ENCODE results near the gene CAPZB.

Gene CAPZB

GRCh38 chr1:19410393-19410792, 74.9 kb downstream of the CAPZB start:
- Mint-ChIP-seq H3K27ac (peak overlapping the region; percentile 75), H3K27me3 (no peaks in the 10 kb centered on the region), H3K36me3 (no peaks in the 10 kb centered on the region), H3K4me3 (no peak overlapping the region), H3K4me1 (ENCODE audit: low read depth) (peaks cover 79% of the 10 kb centered on the region), H3K9me3 (ENCODE audit: low read depth) (no peaks in the 10 kb centered on the region)

GRCh38 chr1:19409477-19410341, 75.6 kb downstream of the CAPZB start:
- no peaks in the 10 kb centered on the region for H3K27me3 Mint-ChIP-seq
- peaks cover 78% of the 10 kb centered on the region for H3K4me1 Mint-ChIP-seq (ENCODE audit: low read depth)
- no peaks in the 10 kb centered on the region for H3K9me3 Mint-ChIP-seq (ENCODE audit: low read depth)
- H3K4me3 Mint-ChIP-seq, result no peak overlapping the region
- no peaks in the 10 kb centered on the region for H3K36me3 Mint-ChIP-seq
- peak overlapping the region; percentile 82 for H3K27ac Mint-ChIP-seq

GRCh38 chr1:19407494-19408096, 77.7 kb downstream of the CAPZB start:
- Mint-ChIP-seq H3K36me3 (no peaks in the 10 kb centered on the region), H3K27me3 (no peaks in the 10 kb centered on the region), H3K27ac (peak overlapping the region; percentile 54), H3K4me3 (no peak overlapping the region), H3K4me1 (ENCODE audit: low read depth) (peaks cover 78% of the 10 kb centered on the region), H3K9me3 (ENCODE audit: low read depth) (no peaks in the 10 kb centered on the region)

GRCh38 chr1:19406680-19407079, 78.7 kb downstream of the CAPZB start:
- Mint-ChIP-seq H3K4me1 (ENCODE audit: low read depth) (peaks cover 84% of the 10 kb centered on the region), H3K27me3 (no peaks in the 10 kb centered on the region), H3K27ac (peak overlapping the region; percentile 77), H3K4me3 (peak overlapping the region; percentile 2), H3K36me3 (no peaks in the 10 kb centered on the region), H3K9me3 (ENCODE audit: low read depth) (no peaks in the 10 kb centered on the region)

GRCh38 chr1:19405761-19406487, 79.4 kb downstream of the CAPZB start:
- Mint-ChIP-seq H3K4me3 (peak overlapping the region; percentile 2), H3K9me3 (ENCODE audit: low read depth) (no peaks in the 10 kb centered on the region), H3K36me3 (no peaks in the 10 kb centered on the region), H3K4me1 (ENCODE audit: low read depth) (peaks cover 84% of the 10 kb centered on the region), H3K27ac (peak overlapping the region; percentile 77), H3K27me3 (no peaks in the 10 kb centered on the region)

GRCh38 chr1:19405195-19405760, 80.1 kb downstream of the CAPZB start:
- no peak overlapping the region for H3K4me3 Mint-ChIP-seq
- no peaks in the 10 kb centered on the region for H3K9me3 Mint-ChIP-seq (ENCODE audit: low read depth)
- no peaks in the 10 kb centered on the region for H3K36me3 Mint-ChIP-seq
- peak overlapping the region; percentile 64 for H3K27ac Mint-ChIP-seq
- peaks cover 84% of the 10 kb centered on the region for H3K4me1 Mint-ChIP-seq (ENCODE audit: low read depth)
- no peaks in the 10 kb centered on the region for H3K27me3 Mint-ChIP-seq

GRCh38 chr1:19404748-19405147, 80.6 kb downstream of the CAPZB start:
- Mint-ChIP-seq H3K36me3 (no peaks in the 10 kb centered on the region), H3K4me3 (no peak overlapping the region), H3K27me3 (no peaks in the 10 kb centered on the region), H3K4me1 (ENCODE audit: low read depth) (peaks cover 83% of the 10 kb centered on the region), H3K27ac (peak overlapping the region; percentile 64), H3K9me3 (ENCODE audit: low read depth) (no peaks in the 10 kb centered on the region)

GRCh38 chr1:19403256-19403655, 82.1 kb downstream of the CAPZB start:
- Mint-ChIP-seq H3K4me3 (no peak overlapping the region), H3K27ac (peak overlapping the region; percentile 64), H3K27me3 (no peaks in the 10 kb centered on the region), H3K36me3 (peaks cover 4% of the 10 kb centered on the region), H3K4me1 (ENCODE audit: low read depth) (peaks cover 84% of the 10 kb centered on the region), H3K9me3 (ENCODE audit: low read depth) (no peaks in the 10 kb centered on the region)

GRCh38 chr1:19402031-19402813, 83.1 kb downstream of the CAPZB start:
- Mint-ChIP-seq H3K27ac (peak overlapping the region; percentile 50), H3K9me3 (ENCODE audit: low read depth) (no peaks in the 10 kb centered on the region), H3K4me1 (ENCODE audit: low read depth) (peaks cover 76% of the 10 kb centered on the region), H3K4me3 (no peak overlapping the region), H3K27me3 (no peaks in the 10 kb centered on the region), H3K36me3 (peaks cover 4% of the 10 kb centered on the region)

- no peak overlapping the region for H3K4me3 Mint-ChIP-seq
- peak overlapping the region; percentile 50 for H3K27ac Mint-ChIP-seq
- peaks cover 4% of the 10 kb centered on the region for H3K36me3 Mint-ChIP-seq
- H3K4me1 Mint-ChIP-seq (ENCODE audit: low read depth), result peaks cover 72% of the 10 kb centered on the region
- no peaks in the 10 kb centered on the region for H3K9me3 Mint-ChIP-seq (ENCODE audit: low read depth)
- H3K27me3 Mint-ChIP-seq, result no peaks in the 10 kb centered on the region
Measured at GRCh38 chr1:19401535-19401889, 83.8 kb downstream of the CAPZB start.

- Mint-ChIP-seq H3K4me3 (no peak overlapping the region), H3K27ac (peak overlapping the region; percentile 81), H3K9me3 (ENCODE audit: low read depth) (no peaks in the 10 kb centered on the region), H3K4me1 (ENCODE audit: low read depth) (peaks cover 72% of the 10 kb centered on the region), H3K27me3 (no peaks in the 10 kb centered on the region), H3K36me3 (peaks cover 4% of the 10 kb centered on the region)
Measured at GRCh38 chr1:19400875-19401534, 84.3 kb downstream of the CAPZB start.

GRCh38 chr1:19400192-19400611, 85.1 kb downstream of the CAPZB start:
- Mint-ChIP-seq H3K27ac (peak overlapping the region; percentile 81), H3K4me1 (ENCODE audit: low read depth) (peaks cover 74% of the 10 kb centered on the region)

GRCh38 chr1:19398309-19398760, 87.0 kb downstream of the CAPZB start:
- H3K4me3 Mint-ChIP-seq, result no peak overlapping the region
- peaks cover 4% of the 10 kb centered on the region for H3K36me3 Mint-ChIP-seq
- no peaks in the 10 kb centered on the region for H3K27me3 Mint-ChIP-seq
- H3K9me3 Mint-ChIP-seq (ENCODE audit: low read depth), result no peaks in the 10 kb centered on the region
- H3K4me1 Mint-ChIP-seq (ENCODE audit: low read depth), result peaks cover 79% of the 10 kb centered on the region
- H3K27ac Mint-ChIP-seq, result peak overlapping the region; percentile 85

More at GRCh38 chr1:19400192-19400611, 85.1 kb downstream of the CAPZB start:
- H3K4me3 Mint-ChIP-seq, result no peak overlapping the region
- no peaks in the 10 kb centered on the region for H3K9me3 Mint-ChIP-seq (ENCODE audit: low read depth)
- H3K36me3 Mint-ChIP-seq, result peaks cover 4% of the 10 kb centered on the region
- no peaks in the 10 kb centered on the region for H3K27me3 Mint-ChIP-seq

All from activated naive CD8-positive, alpha-beta T cell (primary cell).